ENCODE measurements around the gene TSPAN7.
A peak's percentile ranks its signal among the peaks of the same experiment; 100 is the strongest.

The TSPAN7 gene

DNA sequence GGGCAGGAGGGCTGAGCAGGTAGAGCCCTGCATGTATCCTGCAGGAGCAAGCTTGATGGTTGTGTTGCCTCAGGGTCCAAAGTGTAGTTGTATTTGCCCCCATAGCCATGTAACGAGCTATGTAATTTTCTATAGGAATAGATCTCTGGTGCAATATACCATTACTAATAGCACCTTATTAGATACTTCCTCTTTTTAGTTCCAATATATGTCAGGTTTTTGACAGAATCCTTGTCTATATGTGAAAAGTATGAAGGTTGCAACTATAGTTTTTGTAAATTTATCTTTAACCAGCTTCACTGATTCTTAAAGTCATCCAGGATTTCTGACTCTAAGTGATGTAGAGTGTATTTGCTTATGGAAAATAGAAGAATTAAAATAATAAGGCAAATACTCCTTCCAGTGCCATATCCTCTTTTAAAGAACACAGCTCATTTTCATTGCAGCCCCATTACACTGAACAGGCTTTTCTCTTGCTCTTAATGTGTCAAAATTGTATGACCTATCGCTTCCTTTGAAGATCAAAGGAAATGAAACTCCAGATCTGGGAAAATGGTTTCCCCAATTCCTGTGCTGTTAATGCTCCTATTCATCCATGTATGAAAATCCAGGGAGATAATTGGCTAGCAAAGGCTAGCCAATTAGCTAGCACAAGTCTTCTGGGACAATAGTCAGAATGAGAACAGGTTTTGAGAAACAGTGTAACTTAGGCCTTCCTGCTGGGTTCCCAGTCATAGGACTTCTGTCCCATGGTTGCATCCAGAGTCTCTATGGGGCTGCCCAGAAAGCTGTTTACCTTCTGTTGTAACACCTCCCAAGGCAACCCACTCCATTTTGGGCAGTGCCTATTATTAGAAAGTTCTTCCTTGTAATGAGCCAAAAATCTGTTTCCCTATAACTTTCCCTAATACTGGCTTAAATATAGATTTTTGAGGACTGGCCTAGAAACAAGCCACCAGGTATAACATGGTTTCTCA is 90.6 kb downstream of the TSPAN7 start:
- H3K4me3 ChIP-seq (ENCODE audit: low read depth, low read length) = no peak overlapping the region

DNA sequence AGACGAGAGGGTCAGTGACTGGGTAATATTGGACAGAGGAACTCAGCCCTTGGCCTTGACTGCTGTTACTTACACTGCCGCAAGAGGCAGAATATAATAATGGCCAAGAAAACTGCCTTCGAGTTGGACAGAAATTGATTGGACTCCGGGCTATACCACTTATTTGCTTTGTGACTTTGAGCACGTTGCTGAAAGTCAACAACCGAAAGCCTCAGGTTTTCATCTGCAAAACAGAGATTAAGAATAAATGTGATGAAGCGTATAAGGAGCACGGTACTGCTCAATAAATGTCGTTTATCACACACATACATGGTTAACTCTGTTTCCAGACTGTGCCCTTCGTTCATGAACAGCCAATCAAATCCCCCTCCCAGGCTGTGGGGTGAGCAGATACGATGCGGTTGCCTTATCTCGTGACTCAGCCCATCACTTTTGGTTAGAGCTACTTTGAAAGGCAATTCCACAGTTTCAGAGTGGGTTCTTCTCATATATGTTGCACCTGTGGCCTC is 91.6 kb downstream of the TSPAN7 start:
- no peak overlapping the region for H3K4me3 ChIP-seq (ENCODE audit: low read depth, low read length)
- TF ChIP-seq, protein P1, sequence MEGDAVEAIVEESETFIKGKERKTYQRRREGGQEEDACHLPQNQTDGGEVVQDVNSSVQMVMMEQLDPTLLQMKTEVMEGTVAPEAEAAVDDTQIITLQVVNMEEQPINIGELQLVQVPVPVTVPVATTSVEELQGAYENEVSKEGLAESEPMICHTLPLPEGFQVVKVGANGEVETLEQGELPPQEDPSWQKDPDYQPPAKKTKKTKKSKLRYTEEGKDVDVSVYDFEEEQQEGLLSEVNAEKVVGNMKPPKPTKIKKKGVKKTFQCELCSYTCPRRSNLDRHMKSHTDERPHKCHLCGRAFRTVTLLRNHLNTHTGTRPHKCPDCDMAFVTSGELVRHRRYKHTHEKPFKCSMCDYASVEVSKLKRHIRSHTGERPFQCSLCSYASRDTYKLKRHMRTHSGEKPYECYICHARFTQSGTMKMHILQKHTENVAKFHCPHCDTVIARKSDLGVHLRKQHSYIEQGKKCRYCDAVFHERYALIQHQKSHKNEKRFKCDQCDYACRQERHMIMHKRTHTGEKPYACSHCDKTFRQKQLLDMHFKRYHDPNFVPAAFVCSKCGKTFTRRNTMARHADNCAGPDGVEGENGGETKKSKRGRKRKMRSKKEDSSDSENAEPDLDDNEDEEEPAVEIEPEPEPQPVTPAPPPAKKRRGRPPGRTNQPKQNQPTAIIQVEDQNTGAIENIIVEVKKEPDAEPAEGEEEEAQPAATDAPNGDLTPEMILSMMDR (IDR thresholded peaks at IDR 0.05; ENCODE audit: borderline replicate concordance, insufficient read depth, low read depth, low read length) = no peak

More for the DNA sequence above, 90.6 kb downstream of the TSPAN7 start:
- TF ChIP-seq, protein P1 (IDR thresholded peaks at IDR 0.05; ENCODE audit: borderline replicate concordance, insufficient read depth, low read depth, low read length) = no peak

DNA sequence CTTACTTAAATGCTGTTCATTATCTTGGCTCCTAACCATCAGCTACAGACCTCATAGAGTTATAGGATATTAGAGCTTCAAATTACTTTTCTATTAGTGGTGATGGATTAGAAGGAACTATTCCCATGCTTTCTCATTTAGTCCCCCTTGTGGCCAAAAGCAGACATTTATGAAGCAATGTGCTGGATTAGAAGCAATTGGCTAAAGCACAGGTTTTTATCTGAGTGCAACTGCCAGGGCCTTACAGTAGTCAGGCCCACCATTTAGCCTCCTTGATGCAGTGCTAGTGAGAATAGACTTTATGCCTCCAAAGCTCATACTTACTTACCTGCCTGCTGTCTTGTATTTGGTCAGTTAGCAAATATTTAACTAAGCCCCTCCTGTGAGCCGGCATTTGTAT is 93.0 kb downstream of the TSPAN7 start:
- no peak overlapping the region for H3K4me3 ChIP-seq (ENCODE audit: low read depth, low read length)
- TF ChIP-seq, protein P1 (IDR thresholded peaks at IDR 0.05; ENCODE audit: borderline replicate concordance, insufficient read depth, low read depth, low read length) = peak; percentile 36; the same call in 1 of the 2 replicates

DNA sequence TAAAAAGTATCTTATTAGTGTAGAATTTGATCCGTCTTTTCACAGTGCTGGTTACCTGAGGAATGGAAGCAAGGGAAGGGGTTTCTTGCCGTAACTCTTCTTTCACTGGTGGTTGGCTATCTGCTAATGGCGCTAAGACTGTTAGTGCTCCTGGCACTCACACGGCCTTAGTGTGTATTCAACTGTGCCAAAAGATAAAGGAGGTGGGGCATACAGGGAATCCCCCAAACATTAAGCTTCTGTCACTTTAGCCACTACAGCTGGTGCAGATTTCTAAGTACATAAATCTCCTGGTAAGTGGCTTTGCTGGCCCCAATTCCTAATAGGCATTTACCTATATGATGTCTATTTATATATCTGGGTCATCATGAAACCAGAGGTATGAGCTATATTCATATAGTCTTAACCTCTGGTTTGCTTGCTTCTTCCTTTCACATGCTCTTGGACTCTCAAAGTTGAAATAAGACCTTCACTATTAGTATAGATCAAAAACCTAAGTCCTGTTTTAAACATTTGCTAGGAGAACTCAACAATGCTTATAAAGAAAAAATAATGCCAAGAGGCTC is 95.1 kb downstream of the TSPAN7 start:
- H3K4me3 ChIP-seq (ENCODE audit: low read depth, low read length) = no peak overlapping the region
- TF ChIP-seq, protein P1 (IDR thresholded peaks at IDR 0.05; ENCODE audit: borderline replicate concordance, insufficient read depth, low read depth, low read length) = no peak

DNA sequence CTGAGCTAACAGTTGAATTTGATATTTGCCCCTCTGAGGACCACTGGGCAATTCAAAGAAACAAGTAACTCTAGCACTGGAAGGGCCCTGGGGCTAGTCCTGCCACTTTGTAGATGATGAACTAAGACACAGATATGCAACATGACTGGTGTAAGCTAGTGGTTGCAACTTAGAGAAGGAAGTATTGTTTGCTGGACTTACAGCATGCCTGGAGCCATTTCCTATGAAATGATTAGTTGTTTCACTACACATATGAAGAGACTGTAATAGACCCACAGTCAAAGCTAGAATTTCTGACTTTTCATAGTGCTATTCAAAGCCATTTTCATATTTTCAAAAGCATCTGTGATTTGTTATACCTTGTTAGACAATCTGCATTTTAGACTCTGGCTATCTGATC is 96.2 kb downstream of the TSPAN7 start:
- no peak overlapping the region for H3K4me3 ChIP-seq (ENCODE audit: low read depth, low read length)
- TF ChIP-seq, protein P1 (IDR thresholded peaks at IDR 0.05; ENCODE audit: borderline replicate concordance, insufficient read depth, low read depth, low read length) = no peak

DNA sequence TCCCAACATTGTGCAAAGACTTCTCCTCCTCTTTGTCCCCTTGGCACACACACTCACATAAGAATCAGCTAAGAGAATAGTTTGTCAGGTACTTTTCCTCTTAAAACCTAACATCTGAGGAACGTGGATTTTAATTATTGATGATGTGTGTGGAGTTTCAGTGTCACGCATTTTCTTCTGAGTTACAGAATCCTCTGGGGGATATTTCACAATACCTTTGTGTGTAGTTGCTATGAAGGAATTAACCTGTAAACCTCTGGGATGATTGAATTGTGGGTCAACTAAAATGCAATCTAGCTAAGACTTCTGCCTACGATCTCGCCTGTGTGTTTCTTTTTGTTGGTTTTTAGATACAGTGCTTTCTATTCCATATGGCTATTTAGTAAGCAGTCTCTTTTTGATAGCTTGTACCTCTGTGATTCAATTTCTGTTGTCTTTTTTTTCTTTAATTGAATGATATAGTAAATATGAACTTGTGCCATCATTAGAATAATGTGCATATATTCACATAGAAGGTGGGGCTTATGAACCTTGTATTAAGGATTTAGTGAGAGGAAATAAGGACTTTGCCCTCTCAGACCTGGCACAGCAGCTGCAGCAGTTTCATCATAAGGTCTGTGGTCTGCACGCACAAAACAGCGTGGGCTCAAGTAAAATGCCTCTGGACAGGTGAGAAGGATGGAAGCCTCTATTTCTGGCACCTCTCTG is 99.2 kb downstream of the TSPAN7 start:
- TF ChIP-seq, protein P1 (IDR thresholded peaks at IDR 0.05; ENCODE audit: borderline replicate concordance, insufficient read depth, low read depth, low read length) = no peak

More for the DNA sequence above, 99.2 kb downstream of the TSPAN7 start:
- H3K4me3 ChIP-seq (ENCODE audit: low read depth, low read length) = no peak overlapping the region
